NCI-H69 (cell line): ENCODE measurements around the gene SPTBN2.

Experiments
- DNase-seq: peaks from one replicate; lab custom pipeline; 2025; lab: John Stamatoyannopoulos, UW

SPTBN2 gene

GRCh38 chr11:66704659-66705360, 24.2 kb downstream of the SPTBN2 start:
- no peak for DNase-seq

GRCh38 chr11:66701432-66702240, 27.4 kb downstream of the SPTBN2 start:
- no peak for DNase-seq

GRCh38 chr11:66700742-66701141, 28.3 kb downstream of the SPTBN2 start:
- DNase-seq, result no peak

- no peak for DNase-seq
These were observed 28.7 kb downstream of the SPTBN2 start for GRCh38 chr11:66700337-66700736.

GRCh38 chr11:66698491-66698890, 30.5 kb downstream of the SPTBN2 start:
- no peak for DNase-seq

GRCh38 chr11:66697988-66698387, 31.0 kb downstream of the SPTBN2 start:
- no peak for DNase-seq

- DNase-seq, result no peak
These were observed 32.9 kb downstream of the SPTBN2 start for GRCh38 chr11:66696146-66696545.

- DNase-seq, result peak; percentile 92
These were observed 34.2 kb downstream of the SPTBN2 start for GRCh38 chr11:66694732-66695207.

GRCh38 chr11:66694056-66694410, 35.0 kb downstream of the SPTBN2 start:
- no peak for DNase-seq

GRCh38 chr11:66693356-66694055, 35.5 kb downstream of the SPTBN2 start:
- DNase-seq, result no peak

GRCh38 chr11:66692871-66693331, 36.1 kb downstream of the SPTBN2 start:
- no peak for DNase-seq

GRCh38 chr11:66692446-66692845, 36.6 kb downstream of the SPTBN2 start:
- no peak for DNase-seq

- DNase-seq, result no peak
These were observed 37.6 kb downstream of the SPTBN2 start for GRCh38 chr11:66691311-66691980.

GRCh38 chr11:66689661-66690590, 39.1 kb downstream of the SPTBN2 start:
- no peak for DNase-seq

GRCh38 chr11:66688561-66689534, 40.2 kb downstream of the SPTBN2 start:
- DNase-seq, result no peak

- DNase-seq, result no peak
These were observed 41.2 kb downstream of the SPTBN2 start for GRCh38 chr11:66687831-66688281.

- no peak for DNase-seq
These were observed 41.9 kb downstream of the SPTBN2 start for GRCh38 chr11:66686801-66687750.

GRCh38 chr11:66686100-66686785, 42.8 kb downstream of the SPTBN2 start:
- DNase-seq, result no peak
